ENCODE measurements around the gene ZFAND2B.

Gene ZFAND2B

GRCh38 chr2:219218217-219218731 lies 11.7 kb downstream of the ZFAND2B start:
- Histone ChIP-seq H3K4me1 (ENCODE audit: control insufficient read depth in 1 of 2, insufficient read depth in 2 of 2, low read length in 2 of 2) (peaks cover 7 to 35% of the 10 kb centered on the region in 2 donors), H3K9me3 (ENCODE audit: control insufficient read depth in 1 of 2, low read length in 2 of 2) (no peaks in the 10 kb centered on the region), H3K27ac (ENCODE audit: low read length) (peak overlapping the region; percentile 69), H3K4me3 (ENCODE audit: low read depth in 1 of 2, low read length in 2 of 2) (peak overlapping the region; percentile 60 to 75), H3K36me3 (ENCODE audit: control insufficient read depth in 1 of 2, insufficient read depth in 2 of 2, low read length in 2 of 2) (peaks cover 39 to 75% of the 10 kb centered on the region in 2 donors), H3K27me3 (ENCODE audit: low read depth, low read length) (no peaks in the 10 kb centered on the region)

- H3K36me3 ChIP-seq (ENCODE audit: control insufficient read depth in 1 of 2, insufficient read depth in 2 of 2, low read length in 2 of 2) = peaks cover 42 to 75% of the 10 kb centered on the region in 2 donors
- peak within 1 kb of the TSS; percentile 69 for H3K27ac ChIP-seq (ENCODE audit: low read length)
- H3K9me3 ChIP-seq (ENCODE audit: control insufficient read depth in 1 of 2, low read length in 2 of 2) = no peaks in the 10 kb centered on the region
- no peaks in the 10 kb centered on the region for H3K27me3 ChIP-seq (ENCODE audit: low read depth, low read length)
- peaks cover 7 to 35% of the 10 kb centered on the region in 2 donors for H3K4me1 ChIP-seq (ENCODE audit: control insufficient read depth in 1 of 2, insufficient read depth in 2 of 2, low read length in 2 of 2)
- H3K4me3 ChIP-seq (ENCODE audit: low read depth in 1 of 2, low read length in 2 of 2) = peak within 1 kb of the TSS; percentile 60 to 75
These were observed 12.4 kb downstream of the ZFAND2B start, which contains the start of gene ABCB6 for GRCh38 chr2:219218732-219219701. Gene ABCB6, minus strand, starts transcription at chr2:219218958. Its CDS starts 285 bp downstream, at chr2:219218673.

GRCh38 chr2:219219784-219220532 lies 13.4 kb downstream of the ZFAND2B start:
- H3K9me3 ChIP-seq (ENCODE audit: control insufficient read depth in 1 of 2, low read length in 2 of 2) = no peaks in the 10 kb centered on the region
- H3K27me3 ChIP-seq (ENCODE audit: low read depth, low read length) = no peaks in the 10 kb centered on the region
- H3K4me3 ChIP-seq (ENCODE audit: low read depth in 1 of 2, low read length in 2 of 2) = peak overlapping the region in 1 of 2 donors; percentile 75
- H3K4me1 ChIP-seq (ENCODE audit: control insufficient read depth in 1 of 2, insufficient read depth in 2 of 2, low read length in 2 of 2) = peaks cover 7 to 35% of the 10 kb centered on the region in 2 donors
- H3K36me3 ChIP-seq (ENCODE audit: control insufficient read depth in 1 of 2, insufficient read depth in 2 of 2, low read length in 2 of 2) = peaks cover 47 to 76% of the 10 kb centered on the region in 2 donors
- peak overlapping the region; percentile 69 for H3K27ac ChIP-seq (ENCODE audit: low read length)

- H3K27ac ChIP-seq (ENCODE audit: low read length) = no peak overlapping the region
- H3K36me3 ChIP-seq (ENCODE audit: control insufficient read depth in 1 of 2, insufficient read depth in 2 of 2, low read length in 2 of 2) = peaks cover 54 to 77% of the 10 kb centered on the region in 2 donors
- H3K27me3 ChIP-seq (ENCODE audit: low read depth, low read length) = no peaks in the 10 kb centered on the region
- H3K4me1 ChIP-seq (ENCODE audit: control insufficient read depth in 1 of 2, insufficient read depth in 2 of 2, low read length in 2 of 2) = peaks cover 7 to 35% of the 10 kb centered on the region in 2 donors
- H3K9me3 ChIP-seq (ENCODE audit: control insufficient read depth in 1 of 2, low read length in 2 of 2) = no peaks in the 10 kb centered on the region
- no peak overlapping the region for H3K4me3 ChIP-seq (ENCODE audit: low read depth in 1 of 2, low read length in 2 of 2)
These were observed 14.2 kb downstream of the ZFAND2B start for GRCh38 chr2:219220652-219221402.

- Histone ChIP-seq H3K27ac (ENCODE audit: low read length) (no peak overlapping the region), H3K36me3 (ENCODE audit: control insufficient read depth in 1 of 2, insufficient read depth in 2 of 2, low read length in 2 of 2) (peaks cover 55 to 69% of the 10 kb centered on the region in 2 donors), H3K9me3 (ENCODE audit: control insufficient read depth in 1 of 2, low read length in 2 of 2) (no peaks in the 10 kb centered on the region), H3K4me1 (ENCODE audit: control insufficient read depth in 1 of 2, insufficient read depth in 2 of 2, low read length in 2 of 2) (peaks cover 7 to 31% of the 10 kb centered on the region in 2 donors), H3K4me3 (ENCODE audit: low read depth in 1 of 2, low read length in 2 of 2) (no peak overlapping the region), H3K27me3 (ENCODE audit: low read depth, low read length) (no peaks in the 10 kb centered on the region)
These were observed 15.5 kb downstream of the ZFAND2B start for GRCh38 chr2:219221957-219222518.

GRCh38 chr2:219223831-219224610 lies 17.4 kb downstream of the ZFAND2B start:
- H3K4me1 ChIP-seq (ENCODE audit: control insufficient read depth in 1 of 2, insufficient read depth in 2 of 2, low read length in 2 of 2) = peaks cover 17 to 29% of the 10 kb centered on the region in 2 donors
- no peak overlapping the region for H3K4me3 ChIP-seq (ENCODE audit: low read depth in 1 of 2, low read length in 2 of 2)
- H3K27ac ChIP-seq (ENCODE audit: low read length) = no peak overlapping the region
- H3K27me3 ChIP-seq (ENCODE audit: low read depth, low read length) = no peaks in the 10 kb centered on the region
- no peaks in the 10 kb centered on the region for H3K9me3 ChIP-seq (ENCODE audit: control insufficient read depth in 1 of 2, low read length in 2 of 2)
- H3K36me3 ChIP-seq (ENCODE audit: control insufficient read depth in 1 of 2, insufficient read depth in 2 of 2, low read length in 2 of 2) = peaks cover 55 to 62% of the 10 kb centered on the region in 2 donors

GRCh38 chr2:219225350-219225749 lies 18.8 kb downstream of the ZFAND2B start:
- Histone ChIP-seq H3K27me3 (ENCODE audit: low read depth, low read length) (no peaks in the 10 kb centered on the region), H3K4me1 (ENCODE audit: control insufficient read depth in 1 of 2, insufficient read depth in 2 of 2, low read length in 2 of 2) (peaks cover 10 to 20% of the 10 kb centered on the region in 2 donors), H3K36me3 (ENCODE audit: control insufficient read depth in 1 of 2, insufficient read depth in 2 of 2, low read length in 2 of 2) (peaks cover 55% of the 10 kb centered on the region in 2 donors), H3K27ac (ENCODE audit: low read length) (no peak overlapping the region), H3K9me3 (ENCODE audit: control insufficient read depth in 1 of 2, low read length in 2 of 2) (no peaks in the 10 kb centered on the region), H3K4me3 (ENCODE audit: low read depth in 1 of 2, low read length in 2 of 2) (no peak overlapping the region)

GRCh38 chr2:219228041-219228910 lies 21.7 kb downstream of the ZFAND2B start:
- Histone ChIP-seq H3K4me3 (ENCODE audit: low read depth in 1 of 2, low read length in 2 of 2) (peak overlapping the region; percentile 90 to 94), H3K27ac (ENCODE audit: low read length) (peak overlapping the region; percentile 90), H3K36me3 (ENCODE audit: control insufficient read depth in 1 of 2, insufficient read depth in 2 of 2, low read length in 2 of 2) (peaks cover 43% of the 10 kb centered on the region in 2 donors), H3K9me3 (ENCODE audit: control insufficient read depth in 1 of 2, low read length in 2 of 2) (no peaks in the 10 kb centered on the region), H3K4me1 (ENCODE audit: control insufficient read depth in 1 of 2, insufficient read depth in 2 of 2, low read length in 2 of 2) (peaks cover 10 to 29% of the 10 kb centered on the region in 2 donors), H3K27me3 (ENCODE audit: low read depth, low read length) (no peaks in the 10 kb centered on the region)

GRCh38 chr2:219228911-219229304 lies 22.3 kb downstream of the ZFAND2B start:
- Histone ChIP-seq H3K4me1 (ENCODE audit: control insufficient read depth in 1 of 2, insufficient read depth in 2 of 2, low read length in 2 of 2) (peaks cover 10 to 29% of the 10 kb centered on the region in 2 donors), H3K27me3 (ENCODE audit: low read depth, low read length) (no peaks in the 10 kb centered on the region), H3K9me3 (ENCODE audit: control insufficient read depth in 1 of 2, low read length in 2 of 2) (no peaks in the 10 kb centered on the region), H3K36me3 (ENCODE audit: control insufficient read depth in 1 of 2, insufficient read depth in 2 of 2, low read length in 2 of 2) (peaks cover 43% of the 10 kb centered on the region in 2 donors), H3K4me3 (ENCODE audit: low read depth in 1 of 2, low read length in 2 of 2) (peak overlapping the region; percentile 90 to 94), H3K27ac (ENCODE audit: low read length) (peak overlapping the region; percentile 90)
